SU-DHL-6 (cell line): Measurements from ENCODE around the gene EEF2.

Experiments used
- CTCF ChIP-seq: fragments of 200-600 bp; sonication (generic); IDR thresholded peaks from one replicate; pipeline ENCODE4 v1.5.1; 2017; ENCODE audit warnings: antibody characterized with exemption, mild to moderate bottlenecking, low read length, moderate library complexity; ENCODE audit not compliant: insufficient read depth, poor library complexity, severe bottlenecking
- EZH2phosphoT487 ChIP-seq: fragments of 200-600 bp; sonication (generic), shearing (Covaris generic); conservative IDR thresholded peaks from 2 replicates; pipeline ENCODE4 v1.6.1; 2018; ENCODE audit warnings: mild to moderate bottlenecking, antibody characterized with exemption, low read length, moderate library complexity, mixed read lengths

- TF ChIP-seq CTCF (no peak), EZH2phosphoT487 (no peak)
These were observed 26.2 kb downstream of the EEF2 start for GRCh38 chr19:3958836-3959765.
